Measurements from ENCODE around the gene ZC3H15.
"Not testable (repeated sequence)": the region's sequence is repeated elsewhere in the genome, so short reads cannot be mapped to it uniquely, and the experiment has no call there.

The ZC3H15 gene

DNA sequence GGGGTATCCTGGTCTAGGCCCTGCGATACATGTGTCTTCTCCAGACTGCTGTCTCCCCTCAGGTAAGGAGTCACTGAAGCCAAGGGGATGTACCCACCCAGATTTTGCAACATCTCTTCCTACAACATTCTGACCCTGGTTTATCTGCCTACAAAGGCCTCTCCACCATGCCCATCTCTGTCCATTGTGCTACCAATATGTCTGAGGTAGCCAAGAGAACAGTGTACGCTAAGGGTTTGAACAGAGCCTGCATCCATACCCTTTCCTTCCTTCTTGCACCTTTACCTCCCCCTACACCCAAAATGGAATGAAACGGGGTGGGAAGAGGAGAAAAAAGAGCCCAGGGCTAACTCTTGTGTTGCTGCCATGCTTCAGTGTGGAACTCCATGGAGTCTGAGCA, 11.9 kb downstream of the ZC3H15 start:
- DNase-seq = no peak

DNA sequence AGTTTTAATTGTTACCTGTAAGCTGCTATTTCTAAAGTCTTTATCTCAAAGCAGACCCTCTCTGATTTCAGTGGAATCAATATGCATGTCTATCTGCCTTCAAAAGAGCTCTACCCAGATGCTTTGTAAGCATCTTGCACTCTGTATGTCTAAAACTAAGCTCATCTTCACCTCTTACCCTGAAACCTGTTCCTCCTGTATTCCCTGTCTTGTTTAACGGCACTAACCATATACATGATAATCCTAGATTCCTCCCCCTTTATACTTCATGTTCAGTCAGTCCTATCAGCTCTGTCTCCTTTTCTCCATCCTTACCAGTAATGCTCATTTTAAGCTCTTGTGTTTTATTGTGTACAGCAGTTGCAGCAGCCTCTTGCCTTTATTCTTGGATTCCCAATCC, 12.8 kb downstream of the ZC3H15 start:
- no peak for DNase-seq

DNA sequence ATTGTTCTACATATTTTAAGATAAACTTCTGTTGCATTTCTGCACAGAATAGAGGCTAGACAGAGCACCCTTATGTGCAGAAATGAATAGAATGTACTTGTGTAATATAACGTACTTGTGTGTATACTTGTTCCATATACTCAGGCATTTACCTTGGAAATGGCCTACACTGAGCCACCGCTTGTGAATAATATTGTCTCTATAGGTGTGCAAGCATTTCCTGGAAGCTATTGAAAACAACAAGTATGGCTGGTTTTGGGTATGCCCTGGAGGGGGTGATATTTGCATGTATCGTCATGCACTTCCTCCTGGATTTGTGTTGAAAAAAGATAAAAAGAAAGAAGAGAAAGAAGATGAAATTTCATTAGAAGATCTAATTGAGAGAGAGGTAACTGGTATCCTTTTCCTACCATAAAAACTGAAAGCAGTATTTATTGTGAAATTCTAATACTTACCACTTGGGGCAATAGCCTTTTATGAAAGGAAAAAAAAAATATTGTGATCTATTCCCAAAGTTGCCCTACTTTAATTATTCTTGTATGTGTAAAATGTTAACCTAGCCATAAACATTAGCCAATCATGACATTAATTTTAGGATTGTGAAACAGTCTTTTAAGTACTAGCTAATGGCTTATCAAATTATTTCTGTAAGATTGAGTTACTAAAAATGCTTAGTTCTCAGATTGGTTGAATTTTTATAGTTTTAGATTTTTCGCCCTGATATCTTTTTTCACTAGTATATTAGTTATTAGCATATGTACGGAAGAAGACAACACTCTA, 18.0 kb downstream of the ZC3H15 start:
- DNase-seq = peak; percentile 44

DNA sequence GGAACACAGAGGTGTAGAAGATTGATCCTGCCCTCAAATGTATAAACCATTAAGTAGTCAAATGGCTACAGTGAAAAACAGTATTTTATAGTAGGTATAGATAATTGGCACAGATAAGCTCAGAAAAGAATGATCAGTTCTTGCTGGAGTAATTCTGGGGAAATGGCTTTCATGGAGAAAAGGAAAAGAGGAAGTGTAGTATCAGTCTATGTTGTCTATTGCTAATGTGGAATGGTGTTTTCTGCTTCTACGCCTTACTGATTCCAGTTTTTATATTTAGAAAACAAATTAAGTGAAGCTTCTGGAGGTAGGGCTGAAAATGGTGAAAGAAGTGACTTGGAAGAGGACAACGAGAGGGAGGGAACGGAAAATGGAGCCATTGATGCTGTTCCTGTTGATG, 22.2 kb downstream of the ZC3H15 start:
- DNase-seq = no peak

DNA sequence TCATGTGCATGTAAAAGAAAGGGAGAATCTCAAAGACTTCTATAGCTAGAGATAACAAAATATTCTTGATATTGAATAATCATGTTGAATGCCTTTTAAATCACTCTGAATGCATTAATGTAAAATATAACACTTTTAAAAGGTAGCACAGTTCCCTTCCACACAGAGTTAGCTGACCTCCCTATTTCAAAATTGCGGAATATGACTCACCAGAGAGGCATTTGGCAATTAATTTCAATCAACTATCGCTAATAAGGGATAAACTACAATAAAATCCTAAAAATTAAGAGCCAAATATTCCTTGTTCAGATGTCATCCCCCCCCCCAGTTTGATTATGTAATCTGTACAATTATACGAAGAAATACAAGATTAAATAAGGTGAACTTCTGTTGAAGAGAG, 29.3 kb downstream of the ZC3H15 start:
- no peak for DNase-seq

DNA sequence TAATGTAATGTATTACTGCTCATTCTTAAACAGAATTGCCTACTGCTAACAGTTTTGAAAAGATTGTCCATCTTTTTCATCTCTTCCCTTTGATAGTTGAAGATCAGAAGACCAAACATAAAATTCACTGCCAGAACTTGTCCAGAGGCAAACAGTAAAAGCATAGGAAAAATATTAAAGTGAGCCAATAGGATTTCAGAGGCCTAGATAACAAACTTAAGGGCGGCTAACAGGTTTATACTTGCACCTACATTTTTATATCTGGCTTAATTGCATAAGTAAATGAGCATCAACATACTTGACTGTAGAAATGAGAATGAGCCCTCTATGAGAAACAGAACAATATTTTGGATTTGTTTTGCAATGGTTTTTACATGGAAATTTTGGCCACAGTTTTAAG, 30.3 kb downstream of the ZC3H15 start:
- DNase-seq = no peak

DNA sequence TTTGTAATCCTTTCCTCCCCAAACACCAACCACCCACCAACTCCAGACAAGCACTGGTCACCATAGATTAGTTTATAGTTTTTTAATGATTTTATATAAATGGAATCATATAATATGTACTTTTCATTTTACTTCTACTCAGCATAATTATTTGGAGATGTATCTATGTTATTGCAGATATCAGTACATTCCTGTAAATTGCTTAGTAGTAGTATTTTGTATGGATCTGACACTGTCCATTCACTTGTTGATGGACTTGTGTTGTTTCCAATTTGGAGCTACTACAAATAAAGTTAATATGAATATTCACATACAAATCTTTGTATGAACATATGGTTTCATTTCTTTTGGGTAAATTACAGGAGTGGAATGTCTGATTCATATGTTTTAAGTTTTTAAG, 31.0 kb downstream of the ZC3H15 start:
- DNase-seq = no peak

DNA sequence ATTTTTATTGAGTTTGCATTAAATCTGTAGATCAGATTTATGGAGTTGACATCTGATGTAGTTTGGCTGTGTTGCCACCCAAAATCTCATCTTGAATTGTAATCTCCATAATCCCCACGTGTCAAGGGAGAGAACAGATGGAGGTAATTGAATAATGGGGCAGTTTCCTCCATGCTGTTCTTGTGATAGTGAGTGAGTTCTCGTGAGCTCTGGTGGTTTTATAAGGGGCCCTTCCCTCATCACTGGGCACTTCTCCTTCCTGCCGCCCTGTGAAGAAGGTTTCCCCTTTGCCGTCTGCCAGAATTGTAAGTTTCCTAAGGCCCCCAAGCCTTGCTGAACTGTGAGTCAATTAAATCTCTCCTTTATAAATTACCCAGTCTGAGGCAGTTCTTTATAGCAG, 32.2 kb downstream of the ZC3H15 start:
- DNase-seq = no peak

DNA sequence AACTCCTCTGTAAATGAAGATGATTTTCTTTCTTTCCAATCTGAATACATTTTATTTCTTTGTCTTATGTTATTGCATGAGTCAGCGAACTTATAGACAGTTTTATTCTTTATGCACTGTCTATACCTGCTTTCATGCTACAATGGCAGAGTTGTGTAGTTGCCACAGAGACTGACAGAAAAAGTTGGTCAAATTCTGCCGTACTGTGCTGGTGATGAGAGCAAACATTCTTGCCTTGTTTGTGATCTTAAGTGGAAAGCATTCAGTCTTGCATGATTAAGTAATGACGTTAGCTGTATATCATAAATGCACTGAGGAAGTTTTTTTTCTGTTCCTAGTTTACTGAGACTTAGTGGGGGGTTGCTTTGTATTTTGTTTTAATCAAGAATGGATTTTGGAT, 32.9 kb downstream of the ZC3H15 start:
- peak; percentile 92 for DNase-seq

DNA sequence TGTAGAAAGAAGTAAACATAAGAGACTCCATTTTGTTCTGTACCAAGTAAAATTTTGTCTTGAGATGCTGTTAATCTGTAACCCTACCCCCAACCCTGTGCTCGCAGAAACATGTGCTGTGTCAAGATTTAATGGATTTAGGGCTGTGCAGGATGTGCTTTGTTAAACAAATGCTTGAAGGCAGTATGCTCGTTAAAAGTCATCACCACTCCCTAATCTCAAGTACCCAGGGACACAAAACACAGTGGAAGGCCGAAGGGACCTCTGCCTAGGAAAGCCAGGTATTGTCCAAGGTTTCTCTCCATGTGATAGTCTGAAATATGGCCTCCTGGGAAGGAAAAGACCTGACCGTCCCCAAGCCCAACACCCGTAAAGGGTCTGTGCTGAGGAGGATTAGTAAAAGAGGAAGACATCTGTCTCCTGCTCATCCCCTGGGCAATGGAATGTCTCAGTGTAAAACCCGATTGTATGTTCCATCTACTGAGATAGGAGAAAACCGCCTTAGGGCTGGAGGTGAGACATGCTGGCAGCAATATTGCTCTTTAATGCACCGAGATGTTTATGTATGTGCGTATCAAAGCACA, 35.6 kb downstream of the ZC3H15 start:
- not testable (repeated sequence) for DNase-seq

DNA sequence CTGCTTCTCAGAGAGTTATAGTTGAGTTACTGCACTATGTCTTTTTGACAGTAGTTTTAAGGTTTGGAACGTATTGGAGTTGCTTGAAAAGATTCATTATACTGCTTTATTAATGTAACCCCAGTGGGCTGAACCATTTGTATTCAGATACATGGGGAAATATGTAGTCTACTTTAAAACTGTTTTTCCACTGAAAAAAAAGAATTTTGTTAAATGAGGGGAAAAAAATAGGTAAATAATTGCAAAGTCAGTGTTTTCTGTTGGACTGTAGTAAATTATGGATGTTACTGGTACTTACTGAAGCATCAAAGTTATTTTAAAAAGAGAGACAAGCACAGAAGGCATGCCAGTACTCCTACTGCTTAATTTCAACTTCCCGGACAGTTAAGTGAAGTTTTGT, 36.4 kb downstream of the ZC3H15 start:
- no peak for DNase-seq

DNA sequence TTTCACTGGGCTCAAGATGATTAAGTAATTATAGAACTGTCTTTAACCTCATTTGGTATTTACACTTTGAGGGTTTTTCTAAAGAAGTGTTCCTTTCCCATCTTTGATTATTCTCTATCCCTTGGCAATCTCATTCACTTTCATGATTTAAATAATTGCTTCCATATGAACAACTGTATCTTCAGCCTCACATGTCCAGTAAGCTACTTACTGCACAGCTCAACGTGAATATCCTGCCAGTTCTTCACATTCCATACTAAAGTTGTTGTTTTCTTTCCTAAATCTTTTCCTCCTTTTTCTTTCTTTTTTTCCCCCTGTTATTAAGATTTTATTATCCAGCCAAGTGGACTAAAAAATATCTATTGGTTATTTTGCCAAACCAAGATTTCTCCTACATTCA, 37.7 kb downstream of the ZC3H15 start:
- no peak for DNase-seq

DNA sequence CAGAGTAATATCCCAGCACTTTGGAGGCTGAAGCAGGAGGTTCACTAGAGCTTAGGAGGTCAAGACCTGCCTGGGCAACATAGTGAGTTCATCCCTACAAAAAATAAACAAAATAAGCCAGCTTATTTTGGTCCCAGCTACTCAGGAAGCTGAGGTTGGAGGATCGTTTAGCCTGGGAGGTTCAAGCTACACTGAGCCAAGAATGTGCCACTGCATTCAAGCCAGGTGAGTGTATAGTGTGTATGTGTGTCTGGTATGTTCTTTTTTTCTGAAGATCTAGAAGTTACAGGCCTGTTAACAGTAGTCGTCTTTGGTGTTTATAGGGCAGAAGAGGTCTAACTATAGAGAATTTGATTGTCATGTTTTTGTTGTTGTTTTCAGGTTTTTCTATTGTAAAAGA, 40.2 kb downstream of the ZC3H15 start:
- no peak for DNase-seq

DNA sequence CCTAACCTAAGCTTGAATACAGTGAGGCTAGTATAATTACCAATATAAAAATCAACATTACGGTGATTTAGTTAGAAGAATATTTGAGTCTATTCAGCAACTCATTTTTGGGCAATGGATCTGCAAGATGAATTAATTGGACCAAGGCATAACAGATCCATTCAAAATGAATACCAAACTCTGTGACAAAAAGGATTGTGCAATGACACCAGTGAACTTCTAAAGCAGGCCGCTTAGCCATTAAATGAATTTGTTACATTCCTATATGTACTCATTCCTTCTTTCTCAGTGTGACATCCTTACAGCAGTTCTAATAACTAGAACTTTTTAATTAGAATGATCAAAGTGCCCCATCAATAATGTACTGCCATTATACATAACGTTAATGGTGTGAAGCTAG, 44.3 kb downstream of the ZC3H15 start:
- DNase-seq = no peak

DNA sequence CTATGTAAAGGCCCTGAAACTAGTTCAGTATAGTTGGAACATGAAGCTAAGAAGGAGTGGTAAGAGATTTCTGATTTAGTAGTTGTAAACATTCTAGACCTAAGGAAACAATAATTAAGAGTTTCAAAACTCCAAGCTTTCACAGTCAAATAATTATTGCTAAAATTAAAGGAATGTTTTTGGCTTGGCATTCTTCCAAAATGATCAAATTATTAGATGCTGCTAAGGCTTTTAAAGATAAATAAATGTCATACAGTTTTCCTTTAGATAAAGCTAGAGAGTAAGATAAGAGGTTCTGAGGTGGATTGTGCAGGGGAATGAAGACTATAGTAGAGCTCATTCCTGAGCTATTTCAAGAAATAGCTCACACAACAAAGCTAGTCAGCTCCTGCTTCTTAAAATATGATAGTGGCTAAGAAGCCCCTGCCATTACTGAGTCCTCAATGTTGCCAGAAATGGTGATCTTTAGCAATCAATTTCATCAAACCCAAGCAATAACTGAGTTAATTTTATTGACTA, 45.3 kb downstream of the ZC3H15 start:
- DNase-seq = no peak

DNA sequence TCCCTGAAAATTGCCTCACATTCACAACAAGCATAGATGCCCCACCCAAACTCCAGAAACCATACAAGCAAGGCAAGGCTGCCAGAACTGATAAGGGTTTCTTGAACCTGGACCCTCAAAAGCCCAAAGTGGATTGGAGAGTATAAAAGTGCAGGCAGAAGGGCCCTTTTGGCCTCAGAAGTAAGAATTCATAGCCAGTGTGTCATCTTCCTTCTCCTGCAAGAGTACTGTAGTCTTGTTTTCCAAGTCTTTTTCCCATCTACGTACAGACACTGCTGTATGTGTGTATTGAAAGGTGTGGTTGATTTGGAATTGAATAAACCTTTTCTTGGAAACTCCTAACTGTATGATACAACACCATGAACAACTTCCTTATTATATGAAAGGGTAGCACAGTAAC, 46.8 kb downstream of the ZC3H15 start:
- no peak for DNase-seq

DNA sequence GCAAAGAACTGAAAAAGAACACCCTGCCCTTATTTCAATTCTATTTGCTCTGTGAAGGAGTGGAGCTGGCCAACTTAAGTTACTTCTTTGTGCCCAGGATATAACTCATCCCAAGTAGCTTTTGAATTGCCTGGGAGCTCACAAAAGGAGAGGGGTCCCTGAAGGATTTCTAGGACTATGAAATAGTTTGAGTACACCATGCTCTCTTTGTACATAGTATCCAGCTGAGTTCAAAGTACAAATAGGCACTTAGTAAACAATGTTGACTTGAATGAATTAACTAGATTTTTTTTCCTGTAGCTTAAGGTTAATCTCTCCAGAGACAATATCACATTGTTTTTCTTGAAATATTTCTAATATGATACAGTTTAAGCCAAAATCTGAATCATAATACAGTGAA, 47.7 kb downstream of the ZC3H15 start:
- DNase-seq = no peak

DNA sequence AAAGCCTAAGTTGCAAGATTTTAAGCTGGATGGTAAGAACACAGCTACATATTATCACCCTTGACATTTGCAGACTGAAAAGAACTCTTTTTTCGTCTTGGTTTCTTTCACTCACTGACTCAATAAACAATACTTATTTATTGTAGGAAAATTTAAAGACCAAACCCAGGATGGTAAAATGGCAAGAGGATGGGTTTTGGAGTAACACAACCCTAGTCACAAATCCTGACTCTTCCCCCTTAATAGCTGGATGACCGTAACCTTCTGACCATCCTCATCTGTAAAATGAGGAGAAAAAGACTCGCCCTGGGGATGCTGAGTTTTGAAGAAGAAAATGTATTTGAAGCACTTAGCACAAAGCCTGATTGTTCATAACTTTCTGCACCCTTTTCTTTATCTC, 48.3 kb downstream of the ZC3H15 start:
- DNase-seq = no peak

DNA sequence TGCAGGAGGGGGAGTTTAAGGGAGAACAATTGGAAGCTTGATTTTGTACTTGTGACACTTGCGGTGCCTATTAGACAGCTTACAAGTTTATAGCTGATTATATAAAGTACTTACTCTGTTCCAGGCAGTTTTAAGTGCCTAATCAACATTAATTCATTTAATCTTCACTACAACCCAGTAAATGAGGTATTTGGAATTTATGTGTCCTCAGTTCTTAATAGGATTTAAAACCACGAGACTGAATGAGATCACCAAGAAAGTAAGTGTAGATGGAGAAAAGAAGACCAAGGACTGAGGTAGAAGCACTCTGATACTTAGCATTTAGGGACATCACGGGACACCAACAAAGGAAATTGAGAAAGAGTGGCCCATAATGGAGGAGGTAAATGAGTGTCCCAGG, 49.8 kb downstream of the ZC3H15 start:
- DNase-seq = no peak

DNA sequence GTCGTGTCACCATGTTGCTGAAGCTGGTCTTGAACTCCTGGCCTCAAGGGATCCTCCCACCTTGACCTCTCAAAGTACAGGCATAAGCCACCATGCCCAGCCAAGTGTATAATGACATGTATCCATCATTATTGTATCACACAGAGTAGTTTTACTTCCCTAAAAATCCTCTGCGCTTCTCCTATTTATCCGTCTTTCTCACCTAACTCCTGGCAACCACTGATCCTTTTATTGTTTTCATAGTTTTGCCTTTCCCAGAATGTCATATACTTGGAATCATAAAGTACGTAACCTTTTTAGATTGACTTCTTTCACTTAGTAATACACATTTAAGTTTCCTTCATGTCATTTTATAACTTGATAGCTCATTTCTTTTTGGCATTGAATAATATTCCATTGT, 51.0 kb downstream of the ZC3H15 start:
- no peak for DNase-seq

DNA sequence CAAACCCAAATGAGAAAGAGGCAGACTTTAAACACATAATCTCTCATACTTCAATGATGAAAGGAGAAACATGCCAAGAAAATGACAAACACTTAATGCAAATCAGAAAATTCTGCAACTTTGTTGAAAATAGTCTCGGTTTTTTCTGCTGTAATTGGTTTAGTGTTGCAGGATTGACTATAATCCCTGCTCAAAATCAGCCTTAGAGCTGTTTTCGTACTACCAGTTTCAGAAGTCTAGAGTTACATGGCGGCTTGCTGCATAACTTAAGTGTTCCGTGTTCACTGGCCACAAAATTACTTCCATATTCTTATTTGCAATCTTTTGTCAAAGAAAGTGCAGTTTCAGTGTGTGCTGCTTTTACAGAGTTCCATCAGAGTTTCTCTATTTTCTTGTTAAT, 54.9 kb downstream of the ZC3H15 start:
- DNase-seq = no peak

DNA sequence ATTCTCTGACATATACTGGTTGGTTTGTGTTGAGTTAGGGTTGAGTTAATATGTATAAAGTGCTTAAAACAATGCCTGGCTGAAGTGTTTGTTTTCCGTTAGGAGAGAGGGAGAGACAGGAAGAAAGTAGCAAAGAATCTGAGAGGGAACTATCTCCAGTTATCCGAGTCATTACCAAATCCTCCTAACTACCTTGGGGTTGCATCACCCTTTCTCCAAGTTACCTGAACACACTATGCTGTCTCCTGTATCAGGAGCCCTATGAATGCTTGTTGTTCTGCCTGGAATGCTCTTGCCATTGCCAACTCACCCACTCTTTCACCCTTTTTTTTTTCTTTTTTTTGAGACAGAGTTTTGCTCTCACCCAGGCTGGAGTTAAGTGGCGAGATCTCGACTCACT, 55.9 kb downstream of the ZC3H15 start:
- DNase-seq = no peak

DNA sequence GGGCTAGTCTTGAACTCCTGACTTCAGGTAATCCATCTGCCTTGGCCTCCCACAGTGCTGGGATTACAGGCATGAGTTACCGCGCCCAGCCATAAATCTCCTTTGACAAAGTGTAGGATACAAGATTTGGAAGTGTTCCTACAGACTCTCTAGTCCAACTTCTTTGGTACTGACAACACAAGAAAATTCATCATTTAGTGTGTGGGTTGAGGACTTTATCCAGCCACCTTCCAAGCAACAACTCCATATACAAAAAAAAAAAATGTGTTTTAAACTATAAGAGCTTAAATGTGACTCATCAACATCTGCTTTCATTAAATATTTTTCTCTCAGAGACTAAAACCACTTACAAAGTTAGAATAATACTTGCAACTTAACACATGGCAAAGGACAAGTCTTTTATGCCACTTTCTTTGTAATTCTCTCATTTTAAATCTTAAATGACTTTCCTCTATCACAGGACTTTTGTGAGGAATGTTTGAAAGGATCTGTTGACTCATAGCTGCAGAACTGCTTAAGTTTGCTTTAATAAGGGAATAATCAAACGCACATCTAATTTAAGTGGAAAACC, 57.6 kb downstream of the ZC3H15 start:
- DNase-seq = peak; percentile 83

DNA sequence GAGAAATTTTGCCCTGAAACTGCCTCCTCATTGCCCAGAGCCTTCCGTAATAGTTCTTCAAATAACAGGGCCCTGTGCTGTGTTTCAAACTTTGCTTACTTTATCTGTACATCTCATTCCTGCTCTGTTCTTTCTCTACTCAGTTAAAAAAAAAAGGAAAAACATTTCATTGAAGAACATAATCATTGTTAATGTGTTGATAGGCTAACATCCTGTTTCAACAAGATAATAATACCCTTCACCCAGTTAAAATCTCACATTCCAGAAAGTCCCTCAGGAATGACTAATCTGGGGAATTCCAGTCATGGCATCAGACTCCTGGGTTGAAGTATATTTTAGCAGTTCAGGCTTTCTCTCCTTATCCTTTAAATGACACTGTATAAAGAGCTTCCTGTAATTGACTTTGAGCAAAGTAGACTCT, 58.2 kb downstream of the ZC3H15 start:
- DNase-seq = peak; percentile 96

DNA sequence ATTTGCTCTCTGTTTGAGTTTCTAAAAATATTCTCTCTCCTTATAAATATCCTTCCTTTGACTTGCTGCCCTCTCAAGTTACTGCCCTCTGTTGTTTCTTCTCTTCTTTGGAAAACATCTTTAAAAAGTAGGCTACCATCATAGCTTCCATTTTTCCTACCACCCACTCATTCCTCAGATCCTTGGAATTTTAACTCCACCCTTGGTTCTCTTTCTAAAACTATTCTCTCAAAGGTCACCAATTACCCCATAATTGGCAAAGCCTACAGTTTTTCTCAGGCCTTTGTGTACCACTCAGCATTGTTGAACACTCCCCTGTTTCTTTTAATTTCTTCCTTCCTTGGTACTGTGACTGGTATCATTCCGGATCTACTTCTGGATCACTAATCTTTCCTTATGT, 60.8 kb downstream of the ZC3H15 start:
- DNase-seq = no peak

Data from kidney glomerular epithelial cell (primary cell).